LNCAP (cell line): Measurements from ENCODE around the gene RANBP10.

ENCODE experiments used
- TF ChIP-seq, protein P1 (sequence below): fragments of 450-650 bp; IDR thresholded peaks from 2 replicates; pipeline ENCODE4 v1.5.1; 2017; ENCODE audit warnings: mild to moderate bottlenecking

RANBP10 gene

GRCh38 chr16:67713647-67714273 lies 92.6 kb downstream of the RANBP10 start:
- TF ChIP-seq, protein P1, sequence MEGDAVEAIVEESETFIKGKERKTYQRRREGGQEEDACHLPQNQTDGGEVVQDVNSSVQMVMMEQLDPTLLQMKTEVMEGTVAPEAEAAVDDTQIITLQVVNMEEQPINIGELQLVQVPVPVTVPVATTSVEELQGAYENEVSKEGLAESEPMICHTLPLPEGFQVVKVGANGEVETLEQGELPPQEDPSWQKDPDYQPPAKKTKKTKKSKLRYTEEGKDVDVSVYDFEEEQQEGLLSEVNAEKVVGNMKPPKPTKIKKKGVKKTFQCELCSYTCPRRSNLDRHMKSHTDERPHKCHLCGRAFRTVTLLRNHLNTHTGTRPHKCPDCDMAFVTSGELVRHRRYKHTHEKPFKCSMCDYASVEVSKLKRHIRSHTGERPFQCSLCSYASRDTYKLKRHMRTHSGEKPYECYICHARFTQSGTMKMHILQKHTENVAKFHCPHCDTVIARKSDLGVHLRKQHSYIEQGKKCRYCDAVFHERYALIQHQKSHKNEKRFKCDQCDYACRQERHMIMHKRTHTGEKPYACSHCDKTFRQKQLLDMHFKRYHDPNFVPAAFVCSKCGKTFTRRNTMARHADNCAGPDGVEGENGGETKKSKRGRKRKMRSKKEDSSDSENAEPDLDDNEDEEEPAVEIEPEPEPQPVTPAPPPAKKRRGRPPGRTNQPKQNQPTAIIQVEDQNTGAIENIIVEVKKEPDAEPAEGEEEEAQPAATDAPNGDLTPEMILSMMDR: no peak

GRCh38 chr16:67710607-67711006 lies 95.8 kb downstream of the RANBP10 start:
- TF ChIP-seq, protein P1: no peak

GRCh38 chr16:67709050-67709449 lies 97.3 kb downstream of the RANBP10 start:
- TF ChIP-seq, protein P1: no peak

- TF ChIP-seq, protein P1: no peak
These were observed 98.0 kb downstream of the RANBP10 start for GRCh38 chr16:67708368-67708771.

- TF ChIP-seq, protein P1: no peak
These were observed 98.6 kb downstream of the RANBP10 start for GRCh38 chr16:67707790-67708189.

GRCh38 chr16:67707210-67707609 lies 99.2 kb downstream of the RANBP10 start:
- TF ChIP-seq, protein P1: no peak

GRCh38 chr16:67704110-67704509 lies 102.2 kb downstream of the RANBP10 start:
- TF ChIP-seq, protein P1: no peak

GRCh38 chr16:67703626-67704025 lies 102.7 kb downstream of the RANBP10 start:
- TF ChIP-seq, protein P1: no peak
